ENCODE results near the gene MICA. TPM values are rescaled to one million over a fixed set of nuclear protein-coding genes. Genes with fewer than 3 reads are reported as not detected.
"Not testable (repeated sequence)": the region's sequence is repeated elsewhere in the genome, so short reads cannot be mapped to it uniquely, and the experiment has no call there.

Gene MICA
- total RNA-seq, 1 donor from 2014 or later: 9.9 TPM

- intact Hi-C loops (cut with micrococcal nuclease): no loop called here
- H3K9me3 ChIP-seq (replicated peaks): no peaks in the 10 kb centered on the region
- no peak overlapping the region for H3K4me3 ChIP-seq
- peaks cover 3% of the 10 kb centered on the region for H3K4me1 ChIP-seq
- TF ChIP-seq CTCF (IDR thresholded peaks at IDR 0.05; ENCODE audit: borderline replicate concordance): no peak
- DNase-seq: no peak
- H3K27ac ChIP-seq (replicated peaks): no peak overlapping the region
- peaks cover 35% of the 10 kb centered on the region for H3K27me3 ChIP-seq (ENCODE audit: low read depth)
- no peaks in the 10 kb centered on the region for H3K36me3 ChIP-seq
Observed at GRCh38 chr6:31363811-31364210, 39.6 kb upstream of the MICA start.

GRCh38 chr6:31365864-31366263, 37.5 kb upstream of the MICA start:
- H3K27ac ChIP-seq (replicated peaks): no peak overlapping the region
- intact Hi-C loops (cut with micrococcal nuclease): loop anchor here (5.0 kb wide), 2 partner anchors 169 to 229 kb away; partner anchors contain the start of gene PSORS1C2
- H3K4me3 ChIP-seq: no peak overlapping the region
- peaks cover 3% of the 10 kb centered on the region for H3K4me1 ChIP-seq
- DNase-seq: no peak
- H3K36me3 ChIP-seq: no peaks in the 10 kb centered on the region
- no peak for TF ChIP-seq CTCF (IDR thresholded peaks at IDR 0.05; ENCODE audit: borderline replicate concordance)
- H3K27me3 ChIP-seq (ENCODE audit: low read depth): peaks cover 36% of the 10 kb centered on the region
- no peaks in the 10 kb centered on the region for H3K9me3 ChIP-seq (replicated peaks)

GRCh38 chr6:31366693-31367470, 36.5 kb upstream of the MICA start:
- H3K36me3 ChIP-seq: no peaks in the 10 kb centered on the region
- no peak overlapping the region for H3K27ac ChIP-seq (replicated peaks)
- peak; percentile 88 for DNase-seq
- peak overlapping the region; percentile 49 for H3K4me3 ChIP-seq
- peak; percentile 95 for TF ChIP-seq CTCF (IDR thresholded peaks at IDR 0.05; ENCODE audit: borderline replicate concordance)
- peaks cover 35% of the 10 kb centered on the region for H3K27me3 ChIP-seq (ENCODE audit: low read depth)
- peaks cover 3% of the 10 kb centered on the region for H3K9me3 ChIP-seq (replicated peaks)
- intact Hi-C loops (cut with micrococcal nuclease): loop anchor here (5.0 kb wide), 2 partner anchors 170 to 230 kb away; partner anchors contain the start of gene PSORS1C2
- H3K4me1 ChIP-seq: peaks cover 3% of the 10 kb centered on the region

- H3K36me3 ChIP-seq: no peaks in the 10 kb centered on the region
- intact Hi-C loops (cut with micrococcal nuclease): loop anchor here (5.0 kb wide), 2 partner anchors 171 to 231 kb away; partner anchors contain the start of gene PSORS1C2
- no peak overlapping the region for H3K27ac ChIP-seq (replicated peaks)
- no peak for TF ChIP-seq CTCF (IDR thresholded peaks at IDR 0.05; ENCODE audit: borderline replicate concordance)
- peaks cover 3% of the 10 kb centered on the region for H3K4me1 ChIP-seq
- H3K27me3 ChIP-seq (ENCODE audit: low read depth): peaks cover 23% of the 10 kb centered on the region
- peaks cover 9% of the 10 kb centered on the region for H3K9me3 ChIP-seq (replicated peaks)
- no peak overlapping the region for H3K4me3 ChIP-seq
- no peak for DNase-seq
Observed at GRCh38 chr6:31368461-31368860, 34.9 kb upstream of the MICA start.

GRCh38 chr6:31374118-31374517, 29.3 kb upstream of the MICA start:
- H3K4me1 ChIP-seq; H3K36me3 ChIP-seq; H3K4me3 ChIP-seq; H3K27ac ChIP-seq (replicated peaks); H3K9me3 ChIP-seq (replicated peaks); intact Hi-C loops (cut with micrococcal nuclease); DNase-seq: not testable (repeated sequence)
- peak; percentile 54 for TF ChIP-seq CTCF (IDR thresholded peaks at IDR 0.05; ENCODE audit: borderline replicate concordance)
- H3K27me3 ChIP-seq (ENCODE audit: low read depth): peaks cover 50% of the 10 kb centered on the region
